Activated naive CD8-positive, alpha-beta T cell (primary cell): ENCODE results near the gene KIF25.

Experiments used
- H3K27ac Mint-ChIP-seq: one replicate; pipeline ENCODE4 v1.8.0; 2021; ENCODE audit warnings: mixed read lengths
- H3K27me3 Mint-ChIP-seq: one replicate; pipeline ENCODE4 v1.8.0; 2021; ENCODE audit warnings: mixed read lengths
- H3K36me3 Mint-ChIP-seq: one replicate; pipeline ENCODE4 v1.8.0; 2021; ENCODE audit warnings: mixed read lengths
- H3K4me1 Mint-ChIP-seq: one replicate; pipeline ENCODE4 v1.8.0; 2021; ENCODE audit warnings: low read depth, mixed read lengths
- H3K4me3 Mint-ChIP-seq: one replicate; pipeline ENCODE4 v1.8.0; 2021; ENCODE audit warnings: mild to moderate bottlenecking, mixed read lengths
- H3K9me3 Mint-ChIP-seq: one replicate; pipeline ENCODE4 v1.8.0; 2021; ENCODE audit warnings: low read depth, mixed read lengths

KIF25 gene

GRCh38 chr6:168015482-168016175 is 18.2 kb downstream of the KIF25 start:
- H3K27ac Mint-ChIP-seq = no peak overlapping the region
- H3K4me1 Mint-ChIP-seq = no peaks in the 10 kb centered on the region
- no peak overlapping the region for H3K4me3 Mint-ChIP-seq
- H3K27me3 Mint-ChIP-seq = peaks cover 3% of the 10 kb centered on the region
- H3K36me3 Mint-ChIP-seq = no peaks in the 10 kb centered on the region
- peaks cover 16% of the 10 kb centered on the region for H3K9me3 Mint-ChIP-seq

GRCh38 chr6:168016176-168016620 is 18.7 kb downstream of the KIF25 start:
- Mint-ChIP-seq H3K36me3 (no peaks in the 10 kb centered on the region), H3K9me3 (peaks cover 10% of the 10 kb centered on the region), H3K27ac (no peak overlapping the region), H3K27me3 (peaks cover 3% of the 10 kb centered on the region), H3K4me1 (no peaks in the 10 kb centered on the region), H3K4me3 (no peak overlapping the region)

DNA sequence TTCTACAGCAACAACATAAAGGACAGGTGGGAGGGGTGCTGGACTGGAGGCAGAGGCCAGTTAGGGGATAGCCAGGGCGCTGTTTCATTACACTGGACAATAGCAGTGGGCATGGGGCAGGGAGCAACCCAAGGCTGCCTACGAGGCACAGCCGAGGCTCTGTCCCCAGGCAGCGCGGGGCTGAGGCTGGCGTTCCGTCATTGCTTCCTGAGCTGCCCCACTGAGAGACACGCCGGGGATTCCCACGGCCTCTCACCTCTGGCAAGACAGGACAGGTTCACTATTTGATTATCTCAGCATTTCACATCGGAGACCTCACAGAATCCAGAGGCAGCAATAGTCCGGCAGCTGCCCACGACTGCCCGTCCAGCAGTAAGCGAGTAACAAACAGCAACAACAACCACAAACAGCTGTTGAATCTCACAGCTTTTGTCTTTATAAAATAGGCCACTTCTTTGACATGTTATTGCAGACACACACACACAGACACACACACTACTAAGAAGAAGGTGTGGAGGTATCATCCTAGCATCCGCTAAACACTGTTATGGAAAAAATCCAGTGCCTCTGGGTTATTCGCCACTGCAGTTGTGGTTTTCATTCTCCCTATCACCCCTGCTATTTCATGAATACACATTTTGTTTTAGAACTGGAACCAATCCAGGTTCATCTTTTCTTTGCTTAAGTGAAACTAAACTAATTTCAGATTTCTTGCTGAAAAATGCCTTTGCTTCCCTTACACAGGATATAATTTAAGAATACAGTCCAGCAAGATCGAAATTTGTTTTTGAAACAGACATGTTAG is 19.5 kb downstream of the KIF25 start:
- H3K4me3 Mint-ChIP-seq = no peak overlapping the region
- peaks cover 3% of the 10 kb centered on the region for H3K27me3 Mint-ChIP-seq
- H3K27ac Mint-ChIP-seq = no peak overlapping the region
- H3K9me3 Mint-ChIP-seq = peaks cover 5% of the 10 kb centered on the region
- no peaks in the 10 kb centered on the region for H3K4me1 Mint-ChIP-seq
- no peaks in the 10 kb centered on the region for H3K36me3 Mint-ChIP-seq

GRCh38 chr6:168017629-168018028 is 20.2 kb downstream of the KIF25 start:
- Mint-ChIP-seq H3K4me1 (no peaks in the 10 kb centered on the region), H3K9me3 (peaks cover 5% of the 10 kb centered on the region), H3K36me3 (no peaks in the 10 kb centered on the region), H3K27ac (no peak overlapping the region), H3K27me3 (peaks cover 3% of the 10 kb centered on the region), H3K4me3 (no peak overlapping the region)

- H3K36me3 Mint-ChIP-seq = no peaks in the 10 kb centered on the region
- peaks cover 3% of the 10 kb centered on the region for H3K27me3 Mint-ChIP-seq
- H3K9me3 Mint-ChIP-seq = peaks cover 5% of the 10 kb centered on the region
- H3K4me1 Mint-ChIP-seq = no peaks in the 10 kb centered on the region
- H3K4me3 Mint-ChIP-seq = no peak overlapping the region
- H3K27ac Mint-ChIP-seq = no peak overlapping the region
Observed at GRCh38 chr6:168018664-168019063, 21.2 kb downstream of the KIF25 start.

DNA sequence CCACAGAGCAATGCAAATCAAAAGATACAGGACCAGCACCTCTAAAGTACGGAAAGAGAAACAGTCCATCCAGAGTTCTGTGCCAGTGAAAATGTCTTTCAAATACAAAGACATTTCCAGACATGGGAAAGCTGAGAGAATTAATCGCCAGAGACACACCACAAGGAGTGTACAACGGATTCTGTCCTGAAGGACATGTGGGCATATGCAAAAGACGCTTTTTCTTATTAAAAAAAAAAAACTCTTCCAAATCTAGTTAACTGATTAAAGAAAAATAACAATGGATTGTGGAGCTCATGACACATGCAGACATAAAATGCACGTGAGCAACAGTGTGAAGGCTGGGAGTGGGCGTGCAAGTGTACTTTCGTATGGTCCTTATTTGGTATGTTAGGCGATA is 22.8 kb downstream of the KIF25 start:
- Mint-ChIP-seq H3K4me1 (no peaks in the 10 kb centered on the region), H3K36me3 (no peaks in the 10 kb centered on the region), H3K4me3 (no peak overlapping the region), H3K27ac (no peak overlapping the region), H3K27me3 (peaks cover 5% of the 10 kb centered on the region), H3K9me3 (peaks cover 5% of the 10 kb centered on the region)

- H3K27ac Mint-ChIP-seq = no peak overlapping the region
- H3K9me3 Mint-ChIP-seq = peaks cover 5% of the 10 kb centered on the region
- peaks cover 5% of the 10 kb centered on the region for H3K27me3 Mint-ChIP-seq
- no peak overlapping the region for H3K4me3 Mint-ChIP-seq
- H3K4me1 Mint-ChIP-seq = no peaks in the 10 kb centered on the region
- H3K36me3 Mint-ChIP-seq = no peaks in the 10 kb centered on the region
Observed at GRCh38 chr6:168021581-168021980, 24.1 kb downstream of the KIF25 start.

DNA sequence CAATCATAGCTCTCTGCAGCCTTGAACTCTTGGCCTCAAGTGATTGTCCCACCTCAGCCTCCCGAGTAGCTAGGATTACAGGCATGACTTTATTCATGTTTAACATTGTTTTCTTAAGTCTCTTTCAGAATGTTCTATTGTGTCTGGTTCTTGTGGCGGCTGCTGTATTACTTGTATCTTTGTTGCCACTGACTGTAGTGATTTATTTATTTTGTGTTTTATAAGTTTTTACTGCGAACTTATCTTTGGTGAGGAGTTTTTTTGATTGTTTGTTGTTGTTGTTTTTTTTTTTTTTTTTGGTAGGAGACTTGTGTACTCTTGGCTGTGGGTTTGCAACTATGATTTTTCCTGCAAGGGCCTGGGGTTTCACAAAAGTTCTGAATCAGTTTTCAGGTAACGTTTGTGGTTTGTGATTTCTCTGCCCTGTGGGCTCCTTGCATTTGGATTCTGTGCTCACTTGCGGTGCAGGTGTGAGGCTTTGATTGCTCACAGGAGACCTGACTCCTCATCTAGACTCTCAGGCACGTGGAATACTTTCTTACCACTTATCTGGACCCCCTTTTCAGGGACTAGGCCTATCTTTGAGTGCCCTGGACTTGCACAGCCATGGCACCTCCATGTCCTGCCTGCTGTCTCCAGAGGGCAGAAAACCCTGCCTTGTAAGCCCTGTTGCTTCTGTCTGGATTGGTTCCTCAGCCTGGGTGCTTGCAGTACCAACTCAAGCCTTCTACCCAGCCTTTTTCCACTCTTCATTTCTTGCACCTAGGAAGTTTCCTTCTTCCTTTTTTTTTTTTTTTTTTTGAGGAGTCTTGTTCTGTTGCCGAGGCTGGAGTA is 25.2 kb downstream of the KIF25 start:
- no peak overlapping the region for H3K27ac Mint-ChIP-seq
- peaks cover 2% of the 10 kb centered on the region for H3K27me3 Mint-ChIP-seq
- H3K4me3 Mint-ChIP-seq = no peak overlapping the region
- H3K9me3 Mint-ChIP-seq = peaks cover 5% of the 10 kb centered on the region
- no peaks in the 10 kb centered on the region for H3K36me3 Mint-ChIP-seq
- no peaks in the 10 kb centered on the region for H3K4me1 Mint-ChIP-seq

DNA sequence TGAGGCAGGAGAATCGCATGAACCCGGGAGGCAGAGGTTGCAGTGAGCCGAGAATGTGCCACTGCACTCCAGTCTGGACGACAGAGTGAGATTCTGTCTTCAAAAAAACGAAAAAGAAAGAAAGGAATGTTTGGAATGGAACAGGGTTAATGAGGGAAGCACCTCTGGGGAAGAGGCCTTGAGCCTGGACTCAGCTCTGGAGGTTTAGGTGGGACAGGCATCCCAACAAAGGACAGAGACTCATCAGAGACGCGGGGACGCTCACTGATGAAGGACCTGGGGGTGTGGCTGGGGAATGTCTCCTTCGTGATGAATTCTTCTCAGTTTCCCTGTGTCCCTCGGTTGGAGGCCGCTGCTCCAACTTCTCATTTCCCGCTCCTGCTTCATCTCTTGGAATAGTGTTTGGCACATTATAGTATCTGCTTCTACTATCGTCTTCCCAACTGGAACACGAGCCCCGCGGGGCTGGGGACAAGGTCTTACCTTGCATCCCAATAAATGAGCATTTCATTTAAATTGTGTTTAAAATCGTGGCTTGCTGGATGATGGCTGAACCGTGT is 27.6 kb downstream of the KIF25 start:
- Mint-ChIP-seq H3K27me3 (peaks cover 4% of the 10 kb centered on the region), H3K4me1 (no peaks in the 10 kb centered on the region), H3K27ac (no peak overlapping the region), H3K9me3 (no peaks in the 10 kb centered on the region), H3K36me3 (no peaks in the 10 kb centered on the region), H3K4me3 (no peak overlapping the region)

DNA sequence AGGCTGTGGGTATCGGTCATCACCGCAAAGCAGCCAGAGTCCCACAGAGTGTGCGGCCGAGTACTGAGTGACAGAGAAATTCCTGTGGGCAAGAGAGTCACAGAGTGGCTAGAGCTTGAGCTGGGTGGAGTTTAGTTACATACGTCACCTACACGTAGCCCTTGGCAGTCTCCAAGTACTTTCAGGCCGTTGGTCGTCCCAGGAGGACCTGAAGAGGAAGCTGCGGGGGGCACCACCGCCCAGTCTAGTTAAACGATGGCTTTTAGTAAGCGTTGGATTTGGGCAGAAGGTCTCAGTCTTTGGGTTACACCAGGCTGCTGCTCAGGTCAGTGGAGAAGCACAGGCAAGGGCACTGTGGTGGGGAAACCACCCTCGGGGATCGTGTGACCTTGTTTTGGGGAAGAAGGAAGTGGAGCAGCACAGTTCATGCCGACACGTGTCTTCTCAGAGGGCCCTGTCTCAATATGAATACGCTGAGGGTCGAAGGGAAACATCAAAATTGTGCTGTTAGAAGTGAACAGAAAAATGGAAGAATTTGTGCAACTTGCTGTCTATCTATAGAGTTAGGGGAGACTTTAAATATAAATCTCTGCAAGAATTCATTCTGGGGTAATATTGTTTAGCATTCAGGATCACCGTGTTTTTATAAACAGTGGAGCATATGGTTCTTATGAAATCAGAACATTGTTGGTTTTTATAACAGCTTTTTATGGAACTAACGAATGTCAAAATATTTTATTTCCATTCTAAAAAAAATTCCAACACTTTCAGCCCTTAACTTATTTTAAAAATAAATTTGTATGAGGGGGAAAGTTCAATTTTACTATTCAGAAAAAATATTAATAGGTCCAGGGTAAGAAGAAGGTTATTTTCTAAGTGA is 28.6 kb downstream of the KIF25 start:
- Mint-ChIP-seq H3K36me3 (no peaks in the 10 kb centered on the region), H3K27ac (no peak overlapping the region), H3K4me1 (no peaks in the 10 kb centered on the region), H3K9me3 (no peaks in the 10 kb centered on the region), H3K4me3 (no peak overlapping the region), H3K27me3 (peaks cover 4% of the 10 kb centered on the region)

GRCh38 chr6:168026925-168027324 is 29.5 kb downstream of the KIF25 start:
- Mint-ChIP-seq H3K4me1 (no peaks in the 10 kb centered on the region), H3K27me3 (peaks cover 8% of the 10 kb centered on the region), H3K27ac (no peak overlapping the region), H3K9me3 (no peaks in the 10 kb centered on the region), H3K4me3 (no peak overlapping the region), H3K36me3 (no peaks in the 10 kb centered on the region)

DNA sequence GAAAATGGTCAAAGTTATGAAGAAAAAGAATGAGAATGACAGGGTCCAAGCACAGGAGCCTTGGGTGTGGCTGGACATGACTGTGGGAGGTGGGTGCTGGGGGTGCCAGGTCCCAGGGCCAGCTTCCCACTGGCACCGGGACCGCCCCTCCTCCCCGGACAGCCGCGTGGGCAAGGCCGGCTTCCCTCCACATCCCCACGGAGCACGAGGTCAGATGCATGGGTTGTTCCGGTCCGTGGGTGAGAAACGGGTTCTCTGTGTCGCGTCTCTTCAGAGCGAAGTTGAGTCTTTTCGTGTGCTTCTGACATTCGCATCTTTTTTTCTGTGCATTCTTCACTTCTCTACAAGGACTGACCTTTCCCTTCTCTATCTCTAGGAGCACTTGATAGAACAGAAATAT is 30.1 kb downstream of the KIF25 start:
- Mint-ChIP-seq H3K4me1 (no peaks in the 10 kb centered on the region), H3K36me3 (no peaks in the 10 kb centered on the region), H3K9me3 (no peaks in the 10 kb centered on the region), H3K27ac (no peak overlapping the region), H3K4me3 (no peak overlapping the region), H3K27me3 (peaks cover 8% of the 10 kb centered on the region)

DNA sequence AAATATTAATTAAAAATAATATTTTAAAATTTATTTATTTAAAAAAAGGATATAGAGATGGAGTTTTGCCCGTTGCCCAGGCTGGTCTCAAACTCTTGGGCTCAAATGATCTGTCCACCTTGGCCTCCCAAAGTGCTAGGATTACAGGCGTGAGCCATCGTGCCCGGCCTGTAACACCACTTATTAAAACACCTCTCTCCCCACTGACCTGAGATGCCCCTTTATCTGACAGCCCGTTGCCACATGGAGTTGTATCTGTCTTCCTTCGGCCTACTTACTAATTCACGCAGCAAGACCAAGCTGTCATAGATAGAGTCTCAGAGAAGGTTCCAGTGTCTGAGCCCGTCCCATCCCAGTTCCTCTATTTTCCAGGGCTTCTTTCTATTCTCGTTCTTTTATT is 30.7 kb downstream of the KIF25 start:
- Mint-ChIP-seq H3K4me3 (no peak overlapping the region), H3K9me3 (no peaks in the 10 kb centered on the region), H3K4me1 (no peaks in the 10 kb centered on the region), H3K27ac (no peak overlapping the region), H3K27me3 (peaks cover 8% of the 10 kb centered on the region), H3K36me3 (no peaks in the 10 kb centered on the region)
